HTERT RPE-1 (cell line): ENCODE measurements around the gene CD164.

Source experiments
- in situ Hi-C: fragments of 300-500 bp; cut with MboI; formaldehyde crosslinking; loops from 4 replicates; pipeline ENCODE4 v1.14.3; 2020; ENCODE audit warnings: low sequenced_read_pairs

CD164 gene

DNA sequence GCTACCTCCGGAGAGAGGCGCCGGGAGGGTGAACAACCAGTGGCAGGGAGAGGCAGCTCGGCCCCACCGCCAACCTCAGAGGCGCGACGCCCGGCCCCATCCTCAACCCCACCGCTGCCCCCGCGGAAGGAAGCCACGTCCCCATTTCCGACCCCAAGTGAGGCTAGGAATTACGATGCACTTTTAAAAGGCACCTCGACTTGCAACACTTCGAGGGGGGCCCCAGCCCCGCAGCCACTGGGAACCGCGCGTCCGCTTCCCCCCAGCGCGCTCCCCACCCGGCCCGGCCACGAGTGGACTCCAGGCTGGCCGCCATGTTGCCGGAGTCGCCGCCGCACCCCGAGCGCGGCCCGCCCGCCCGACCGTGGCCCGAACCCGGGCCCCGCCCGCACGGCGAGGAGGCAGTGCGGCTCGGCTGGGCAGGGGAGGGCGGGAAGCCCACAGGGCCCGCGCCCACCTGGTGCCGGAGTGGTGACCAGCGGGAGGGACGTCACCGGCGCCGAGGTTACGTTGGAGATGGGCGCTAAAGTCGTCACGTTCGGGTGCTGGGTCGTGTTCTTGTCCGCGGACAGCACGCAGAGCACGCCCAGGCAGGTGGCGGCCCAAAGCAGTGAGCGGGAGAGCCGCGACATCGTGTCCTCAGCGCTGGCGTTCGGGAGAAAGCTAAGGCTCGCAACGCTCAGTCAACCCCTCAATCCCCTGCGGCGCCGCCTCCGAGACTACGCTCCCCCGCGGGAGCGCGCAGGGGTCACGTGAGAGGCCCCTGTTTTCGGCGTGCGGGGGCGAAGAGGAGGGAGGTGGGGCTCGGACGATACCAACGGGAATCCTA is at the start of gene CD164:
CD164 (minus strand) TSS at position 721 of the 829 bp plus-strand sequence; CDS start at position 632, 89 bp downstream.
- in situ Hi-C loops = no loop called here

GRCh38 chr6:109429496-109429895 is 47.2 kb upstream of the CD164 start:
- in situ Hi-C loops = no loop called here

- in situ Hi-C loops = no loop called here
These were observed 46.7 kb upstream of the CD164 start for GRCh38 chr6:109428889-109429477.

- in situ Hi-C loops = no loop called here
These were observed 42.7 kb upstream of the CD164 start for GRCh38 chr6:109424946-109425345.

- in situ Hi-C loops = no loop called here
These were observed 38.9 kb upstream of the CD164 start for GRCh38 chr6:109421184-109421583.

GRCh38 chr6:109420751-109421150 is 38.5 kb upstream of the CD164 start:
- in situ Hi-C loops = no loop called here

DNA sequence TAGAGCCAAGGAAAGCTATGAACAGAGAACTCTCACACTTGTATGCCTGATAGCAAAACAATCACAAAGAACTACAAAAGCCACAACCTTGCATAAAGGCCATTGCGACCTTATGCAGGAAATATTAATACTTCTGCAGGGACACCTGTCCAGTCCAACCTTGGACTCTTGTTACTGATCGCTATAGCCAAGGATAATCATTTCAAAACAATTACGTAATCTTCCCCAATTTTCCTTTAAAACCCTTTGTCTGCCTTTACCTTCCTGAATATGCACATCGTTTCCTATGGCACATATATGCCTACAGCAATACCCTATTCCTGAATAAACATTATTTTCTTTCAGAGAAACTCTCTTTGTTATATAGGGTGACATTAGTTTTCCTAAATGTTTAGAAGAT is 35.4 kb upstream of the CD164 start:
- in situ Hi-C loops = no loop called here

DNA sequence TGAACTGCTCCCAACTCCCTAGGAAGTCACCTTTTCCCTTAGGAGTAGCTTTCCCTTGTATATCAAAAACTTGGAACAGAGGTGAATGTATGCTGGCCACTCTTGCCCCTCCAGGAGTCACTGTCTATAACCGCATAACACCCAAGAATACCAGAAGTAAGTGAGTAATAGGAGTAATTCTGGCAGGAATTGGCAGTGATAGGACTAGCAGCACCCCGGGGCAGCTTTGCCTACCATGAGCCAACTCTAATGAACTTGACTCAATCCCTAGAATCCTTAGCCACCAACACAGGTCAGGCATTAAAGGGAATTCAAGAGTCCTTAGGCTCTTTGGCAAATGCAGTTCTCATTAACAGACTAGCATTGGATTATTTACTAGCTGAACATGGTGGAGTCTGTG is 28.8 kb upstream of the CD164 start:
- in situ Hi-C loops = no loop called here

DNA sequence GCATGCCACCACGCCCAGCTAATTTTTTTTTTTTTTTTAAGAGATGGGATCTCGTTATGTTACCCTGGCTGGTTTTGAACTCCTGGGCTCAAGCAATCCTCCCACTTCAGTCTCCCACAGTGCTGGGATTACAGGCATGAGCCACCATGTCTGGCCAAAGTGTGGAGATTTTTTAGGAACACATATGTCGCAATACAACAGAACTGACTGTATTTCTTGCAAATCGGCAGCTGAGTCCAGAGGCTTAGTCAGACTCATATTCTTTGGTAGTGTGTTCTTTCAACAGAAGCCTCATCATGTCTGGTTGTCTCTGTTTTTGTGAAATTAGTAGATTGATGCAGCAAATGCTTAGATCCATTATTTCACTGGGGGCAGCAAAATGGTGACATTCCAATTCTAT is 23.9 kb upstream of the CD164 start:
- in situ Hi-C loops = no loop called here

- in situ Hi-C loops = no loop called here
These were observed 14.8 kb upstream of the CD164 start for GRCh38 chr6:109397020-109397419.

- in situ Hi-C loops = no loop called here
These were observed 13.9 kb upstream of the CD164 start for GRCh38 chr6:109396046-109396718.

- in situ Hi-C loops = no loop called here
These were observed 11.6 kb upstream of the CD164 start for GRCh38 chr6:109393886-109394281.

- in situ Hi-C loops = no loop called here
These were observed 11.1 kb upstream of the CD164 start for GRCh38 chr6:109393157-109393885.

GRCh38 chr6:109389650-109390274 is 7.5 kb upstream of the CD164 start:
- in situ Hi-C loops = no loop called here

DNA sequence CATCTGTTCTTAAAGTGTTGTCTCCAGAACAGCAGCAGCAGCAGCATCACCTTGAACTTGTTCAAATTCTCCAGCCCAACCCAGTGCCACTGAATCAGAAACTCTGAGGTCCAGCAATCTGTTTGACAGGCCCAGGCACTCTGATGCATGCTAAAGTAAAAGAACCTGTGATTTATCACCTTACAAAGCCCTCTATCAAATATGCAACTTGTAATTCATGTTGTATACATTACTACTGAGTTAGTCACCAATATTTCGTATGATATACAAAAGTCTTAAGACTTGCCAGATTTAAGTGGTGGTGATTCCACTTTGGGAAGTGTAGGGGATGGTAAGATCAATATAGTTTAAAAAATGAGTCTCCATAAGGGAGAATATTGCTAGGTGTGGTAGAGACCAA is 6.0 kb upstream of the CD164 start:
- in situ Hi-C loops = no loop called here

GRCh38 chr6:109383438-109383940 is 1.2 kb upstream of the CD164 start:
- in situ Hi-C loops = no loop called here

GRCh38 chr6:109382576-109383437 is 540 bp upstream of the CD164 start:
- in situ Hi-C loops = no loop called here

GRCh38 chr6:109381061-109381746 is 1.1 kb downstream of the CD164 start:
- in situ Hi-C loops = no loop called here

DNA sequence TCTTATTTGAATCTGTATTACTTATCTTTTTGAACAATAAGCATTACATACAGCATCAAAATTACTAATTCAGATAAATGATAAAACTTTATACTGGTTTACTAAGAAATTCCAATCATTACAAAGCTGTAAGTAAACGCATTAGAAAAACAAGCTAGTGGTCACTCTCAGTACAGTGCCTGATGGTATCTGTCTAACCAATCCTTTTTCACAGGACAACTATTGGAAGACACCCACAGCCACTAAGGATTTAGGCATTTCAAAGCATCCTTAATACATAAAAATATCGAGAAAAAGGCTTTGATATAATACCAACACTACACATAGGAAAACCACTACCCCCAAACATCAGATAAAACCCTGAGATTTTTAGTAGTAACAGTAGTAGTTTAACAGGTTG is 2.6 kb downstream of the CD164 start:
- in situ Hi-C loops = no loop called here
